Activated CD8-positive, alpha-beta T cell treated with anti-CD3 and anti-CD28 coated beads for 36 hours (primary cell): ENCODE measurements around the gene ME3. TPM values are rescaled to one million over a fixed set of nuclear protein-coding genes. Genes with fewer than 3 reads are reported as not detected.

Experiments used
- ATAC-seq: fragments of 200-7000 bp; cut with Tn5 transposase; one replicate; pipeline ENCODE4 v1.10.0; 2021; ENCODE audit warnings: mild to moderate bottlenecking, moderate library complexity
- CTCF ChIA-PET: fragments of 350-600 bp; sonication (Branson Sonifier 250); formaldehyde crosslinking; loops from one replicate; lab custom pipeline; 2021; ENCODE audit warnings: antibody characterized with exemption; lab: Charles Lee
- POLR2A ChIA-PET: fragments of 350-600 bp; sonication (Branson Sonifier 250); formaldehyde crosslinking; loops from one replicate; lab custom pipeline; 2021; ENCODE audit warnings: antibody characterized with exemption; lab: Charles Lee
- DNase-seq: peaks from one replicate; pipeline ENCODE4 v3.0.0-alpha.2; 2020
- H3K27ac Mint-ChIP-seq: one replicate; pipeline ENCODE4 v1.8.0; 2021; ENCODE audit warnings: mild to moderate bottlenecking, mixed read lengths
- H3K27me3 Mint-ChIP-seq: one replicate; pipeline ENCODE4 v1.8.0; 2021; ENCODE audit warnings: mixed read lengths
- H3K36me3 Mint-ChIP-seq: one replicate; pipeline ENCODE4 v1.8.0; 2021; ENCODE audit warnings: low read depth, mixed read lengths
- H3K4me1 Mint-ChIP-seq: one replicate; pipeline ENCODE4 v1.8.0; 2021; ENCODE audit warnings: low read depth, mixed read lengths
- H3K4me3 Mint-ChIP-seq: one replicate; pipeline ENCODE4 v1.8.0; 2021; ENCODE audit warnings: mild to moderate bottlenecking, moderate library complexity, mixed read lengths
- H3K9me3 Mint-ChIP-seq: one replicate; pipeline ENCODE4 v1.8.0; 2021; ENCODE audit warnings: mixed read lengths
- CTCF ChIP-seq: fragments of 200-600 bp; IDR thresholded peaks from one replicate; pipeline ENCODE4 v1.8.0; 2022; ENCODE audit warnings: antibody characterized with exemption, mild to moderate bottlenecking
- intact Hi-C: fragments of 100-400 bp; cut with micrococcal nuclease; formaldehyde crosslinking; loops from one replicate; pipeline ENCODE4 v1.10.0; 2022
- total RNA-seq, 2 experiments: library from RNA; stranded (reverse); gene quantifications; one replicate each; pipeline ENCODE4 v1.2.3, GENCODE V29; 2021

The ME3 gene
- total RNA-seq, 2 experiments from 2014 or later: 5.0 to 6.2 TPM

- Mint-ChIP-seq H3K9me3 (no peaks in the 10 kb centered on the region), H3K27ac (no peak overlapping the region), H3K4me1 (peaks cover 6% of the 10 kb centered on the region), H3K36me3 (no peaks in the 10 kb centered on the region), H3K27me3 (no peaks in the 10 kb centered on the region), H3K4me3 (no peak overlapping the region)
- intact Hi-C loops: no loop called here
- ATAC-seq (no peak), DNase-seq (no peak)
- ChIA-PET POLR2A (no interaction called here), CTCF (no interaction called here)
- TF ChIP-seq CTCF: no peak
Measured at GRCh38 chr11:86463955-86464354, 208.5 kb downstream of the ME3 start.

- no peak for ATAC-seq
Measured at GRCh38 chr11:86463120-86463519, 209.3 kb downstream of the ME3 start.

GRCh38 chr11:86461892-86462291 lies 210.5 kb downstream of the ME3 start:
- H3K4me1 Mint-ChIP-seq: peaks cover 6% of the 10 kb centered on the region
- H3K27ac Mint-ChIP-seq: no peak overlapping the region
- H3K4me3 Mint-ChIP-seq: no peak overlapping the region
- ATAC-seq: no peak
- no peaks in the 10 kb centered on the region for H3K9me3 Mint-ChIP-seq
- ChIA-PET CTCF (interaction anchor here (1.3 to 1.5 kb wide), 2 partner anchors 14 to 146 kb away, joined by 5 to 7 read pairs; no protein-coding TSS in a partner anchor), POLR2A (no interaction called here)
- no peak for TF ChIP-seq CTCF
- intact Hi-C loops: no loop called here
- no peaks in the 10 kb centered on the region for H3K36me3 Mint-ChIP-seq
- no peaks in the 10 kb centered on the region for H3K27me3 Mint-ChIP-seq
- DNase-seq: no peak

More at GRCh38 chr11:86463120-86463519, 209.3 kb downstream of the ME3 start:
- H3K9me3 Mint-ChIP-seq: no peaks in the 10 kb centered on the region
- no peak overlapping the region for H3K27ac Mint-ChIP-seq
- H3K4me3 Mint-ChIP-seq: no peak overlapping the region
- CTCF ChIA-PET: no interaction called here
- no peak for DNase-seq
- POLR2A ChIA-PET: interaction anchor here (0.6 kb wide), 1 partner anchor 74 kb away, joined by 3 read pairs; no protein-coding TSS in a partner anchor
- H3K36me3 Mint-ChIP-seq: no peaks in the 10 kb centered on the region
- H3K4me1 Mint-ChIP-seq: peaks cover 6% of the 10 kb centered on the region
- no peaks in the 10 kb centered on the region for H3K27me3 Mint-ChIP-seq
- intact Hi-C loops: no loop called here
- TF ChIP-seq CTCF: no peak

GRCh38 chr11:86460461-86461385 lies 211.7 kb downstream of the ME3 start:
- Mint-ChIP-seq H3K36me3 (no peaks in the 10 kb centered on the region), H3K4me3 (no peak overlapping the region), H3K27me3 (no peaks in the 10 kb centered on the region), H3K4me1 (peaks cover 12% of the 10 kb centered on the region), H3K27ac (no peak overlapping the region), H3K9me3 (no peaks in the 10 kb centered on the region)
- POLR2A ChIA-PET: no interaction called here
- ATAC-seq (no peak), DNase-seq (no peak)
- intact Hi-C loops: no loop called here
- CTCF ChIA-PET: interaction anchor here (1.0 to 2.0 kb wide), 4 partner anchors 12 to 154 kb away, joined by 3 to 7 read pairs (median 4); no protein-coding TSS in a partner anchor
- TF ChIP-seq CTCF: no peak
